DND-41 (cell line): Measurements from ENCODE around the gene EGR4.

Experiments
- ATAC-seq: fragments of 200-7000 bp; cut with Tn5 transposase; 3 replicates; pipeline ENCODE4 v1.9.1; 2021; ENCODE audit warnings: low read depth; ENCODE audit not compliant: insufficient read depth
- DNase-seq: peaks from one replicate; pipeline ENCODE4 v3.0.0-alpha.2; 2020
- H2AFZ ChIP-seq: 2 replicates; pipeline ENCODE4 v1.6.0; 2012; ENCODE audit warnings: low read depth, low read length
- H3K27ac ChIP-seq: 2 replicates; pipeline ENCODE4 v1.5.1; 2012; ENCODE audit warnings: low read length, inconsistent platforms
- H3K27me3 ChIP-seq: fragments of 200-600 bp; sonication (generic); 2 replicates; pipeline ENCODE4 v1.6.0; 2012; ENCODE audit warnings: low read length, mild to moderate bottlenecking, inconsistent platforms; ENCODE audit not compliant: insufficient read depth, poor library complexity
- H3K36me3 ChIP-seq: 2 replicates; pipeline ENCODE4 v1.5.1; 2012; ENCODE audit warnings: low read length, inconsistent platforms; ENCODE audit not compliant: insufficient read depth
- H3K4me1 ChIP-seq: 2 replicates; pipeline ENCODE4 v1.5.1; 2012; ENCODE audit warnings: mild to moderate bottlenecking, low read length; ENCODE audit not compliant: insufficient read depth
- H3K4me2 ChIP-seq: 2 replicates; pipeline ENCODE4 v1.6.0; 2012; ENCODE audit warnings: mild to moderate bottlenecking, moderate library complexity, low read length, inconsistent platforms; ENCODE audit not compliant: insufficient read depth
- H3K4me3 ChIP-seq, 2 experiments: fragments of 200-600 bp in 1 of 2; shearing (Covaris generic) in 1 of 2; 2 replicates each; pipeline ENCODE4 v1.5.1; 2012 to 2016; ENCODE audit warnings: inconsistent platforms in 2 of 2, low read length in 2 of 2, mild to moderate bottlenecking in 2 of 2, low read depth in 1 of 2, moderate library complexity in 1 of 2
- H3K79me2 ChIP-seq: 2 replicates; pipeline ENCODE4 v1.6.0; 2012; ENCODE audit warnings: low read length, inconsistent platforms; ENCODE audit not compliant: insufficient read depth
- H3K9ac ChIP-seq: 2 replicates; pipeline ENCODE4 v1.6.0; 2012; ENCODE audit warnings: low read depth, mild to moderate bottlenecking, inconsistent platforms, low read length, moderate library complexity
- H3K9me3 ChIP-seq: 2 replicates; pipeline ENCODE4 v1.5.1; 2012; ENCODE audit warnings: low read length, moderate library complexity, mild to moderate bottlenecking, inconsistent platforms; ENCODE audit not compliant: insufficient read depth, severe bottlenecking
- H4K20me1 ChIP-seq: 2 replicates; pipeline ENCODE4 v1.6.0; 2012; ENCODE audit warnings: low read length; ENCODE audit not compliant: insufficient read depth
- CTCF ChIP-seq: IDR thresholded peaks from 2 replicates; pipeline ENCODE4 v1.5.1; 2012; ENCODE audit warnings: borderline replicate concordance, low read length, moderate library complexity, mild to moderate bottlenecking; ENCODE audit not compliant: poor library complexity, severe bottlenecking; ENCODE audit errors: extremely low read depth
- EZH2 ChIP-seq: IDR thresholded peaks from 3 replicates; pipeline ENCODE4 v1.6.1; 2012; ENCODE audit warnings: borderline replicate concordance, low read depth, mild to moderate bottlenecking, moderate library complexity, low read length, inconsistent platforms; ENCODE audit not compliant: severe bottlenecking

The EGR4 gene

GRCh38 chr2:73262108-73262651 lies 31.2 kb downstream of the EGR4 start:
- peaks cover 85% of the 10 kb centered on the region for H3K36me3 ChIP-seq

GRCh38 chr2:73260338-73260984 lies 32.9 kb downstream of the EGR4 start:
- no peaks in the 10 kb centered on the region for H3K27me3 ChIP-seq
- peaks cover 77% of the 10 kb centered on the region for H3K36me3 ChIP-seq
- no peak overlapping the region for H2AFZ ChIP-seq
- H3K4me2 ChIP-seq = no peak overlapping the region
- H3K79me2 ChIP-seq = no peaks in the 10 kb centered on the region
- no peaks in the 10 kb centered on the region for H3K9me3 ChIP-seq
- ATAC-seq (no peak), DNase-seq (no peak)
- TF ChIP-seq EZH2 = no peak
- peak; percentile 43 for TF ChIP-seq CTCF
- H3K4me1 ChIP-seq = no peaks in the 10 kb centered on the region
- H4K20me1 ChIP-seq = peaks cover 20% of the 10 kb centered on the region; the same call in 1 of the 2 replicates
- no peak overlapping the region for H3K27ac ChIP-seq
- no peak overlapping the region for H3K9ac ChIP-seq
- no peak overlapping the region for H3K4me3 ChIP-seq

More at GRCh38 chr2:73262108-73262651, 31.2 kb downstream of the EGR4 start:
- ATAC-seq = no peak
- Histone ChIP-seq H4K20me1 (peaks cover 27% of the 10 kb centered on the region), H3K9me3 (no peaks in the 10 kb centered on the region), H3K4me3 (no peak overlapping the region), H3K9ac (no peak overlapping the region), H3K27ac (no peak overlapping the region), H3K27me3 (no peaks in the 10 kb centered on the region), H2AFZ (no peak overlapping the region), H3K4me2 (no peak overlapping the region), H3K4me1 (no peaks in the 10 kb centered on the region), H3K79me2 (peaks cover 5% of the 10 kb centered on the region)
- no peak for DNase-seq
- no peak for TF ChIP-seq CTCF
- TF ChIP-seq EZH2 = no peak

GRCh38 chr2:73259704-73260337 lies 33.5 kb downstream of the EGR4 start:
- no peak for ATAC-seq
- H3K4me1 ChIP-seq = no peaks in the 10 kb centered on the region
- H3K4me2 ChIP-seq = no peak overlapping the region
- H4K20me1 ChIP-seq = peaks cover 26% of the 10 kb centered on the region; the same call in 1 of the 2 replicates
- no peaks in the 10 kb centered on the region for H3K79me2 ChIP-seq
- no peak overlapping the region for H3K27ac ChIP-seq
- peaks cover 77% of the 10 kb centered on the region for H3K36me3 ChIP-seq
- no peaks in the 10 kb centered on the region for H3K27me3 ChIP-seq
- H3K9me3 ChIP-seq = no peaks in the 10 kb centered on the region
- DNase-seq = no peak
- H3K4me3 ChIP-seq = no peak overlapping the region
- no peak overlapping the region for H3K9ac ChIP-seq
- TF ChIP-seq EZH2 (no peak), CTCF (no peak)
- no peak overlapping the region for H2AFZ ChIP-seq
